MM.1S (cell line): Measurements from ENCODE around the gene BEND7.

ENCODE experiments used
- DNase-seq: peaks from one replicate; pipeline ENCODE4 v3.0.0-alpha.2; 2015
- H2AFZ ChIP-seq: fragments of 300-600 bp; sonication (generic); 2 replicates; pipeline ENCODE4 v1.6.0; 2016; ENCODE audit warnings: antibody characterized with exemption, low read length
- H3F3A ChIP-seq: fragments of 300-600 bp; sonication (generic); 2 replicates; pipeline ENCODE4 v1.6.1; 2016; ENCODE audit warnings: mild to moderate bottlenecking, antibody characterized with exemption, low read length, moderate library complexity, mixed read lengths; ENCODE audit not compliant: insufficient read depth
- H3K27ac ChIP-seq: fragments of 300-600 bp; sonication (generic); 2 replicates; pipeline ENCODE4 v1.5.1; 2016; ENCODE audit warnings: mild to moderate bottlenecking, low read length
- H3K27me3 ChIP-seq: fragments of 300-600 bp; sonication (generic); replicated peaks from 2 replicates; pipeline ENCODE4 v1.6.0; 2016; ENCODE audit warnings: low read length; ENCODE audit not compliant: insufficient read depth
- H3K36me3 ChIP-seq: fragments of 300-600 bp; sonication (generic); replicated peaks from 2 replicates; pipeline ENCODE4 v1.6.1; 2016; ENCODE audit warnings: mild to moderate bottlenecking, low read length, mixed read lengths; ENCODE audit not compliant: insufficient read depth
- H3K4me1 ChIP-seq: fragments of 300-600 bp; sonication (generic); 2 replicates; pipeline ENCODE4 v1.6.1; 2016; ENCODE audit warnings: low read length, mixed read lengths
- H3K4me2 ChIP-seq: fragments of 300-600 bp; sonication (generic); 2 replicates; pipeline ENCODE4 v1.6.0; 2016; ENCODE audit warnings: low read depth, low read length
- H3K4me3 ChIP-seq: fragments of 300-600 bp; sonication (generic); 2 replicates; pipeline ENCODE4 v1.5.1; 2016; ENCODE audit warnings: low read length, mixed read lengths
- H3K79me2 ChIP-seq: fragments of 300-600 bp; sonication (generic); 2 replicates; pipeline ENCODE4 v1.6.1; 2016; ENCODE audit warnings: mixed run types, low read length, mixed read lengths
- H3K9ac ChIP-seq: fragments of 300-600 bp; sonication (generic); 2 replicates; pipeline ENCODE4 v1.6.1; 2016; ENCODE audit warnings: low read length, mixed read lengths
- H3K9me2 ChIP-seq: fragments of 300-600 bp; sonication (generic); replicated peaks from 2 replicates; pipeline ENCODE4 v1.6.1; 2016; ENCODE audit warnings: mild to moderate bottlenecking, low read length, mixed read lengths; ENCODE audit not compliant: insufficient read depth
- H3K9me3 ChIP-seq: fragments of 300-600 bp; sonication (generic); replicated peaks from 2 replicates; pipeline ENCODE4 v1.6.1; 2016; ENCODE audit warnings: mild to moderate bottlenecking, low read length, mixed read lengths; ENCODE audit not compliant: insufficient read depth
- H4K20me1 ChIP-seq: fragments of 300-600 bp; sonication (generic); 2 replicates; pipeline ENCODE4 v1.6.1; 2016; ENCODE audit warnings: mild to moderate bottlenecking, low read length, moderate library complexity, mixed read lengths; ENCODE audit not compliant: insufficient read depth
- CTCF ChIP-seq: fragments of 300-600 bp; sonication (generic); IDR thresholded peaks from 2 replicates; pipeline ENCODE4 v1.5.1; 2016; ENCODE audit warnings: antibody characterized with exemption, low read length, mixed read lengths
- EZH2 ChIP-seq: fragments of 300-600 bp; sonication (generic); optimal IDR thresholded peaks from 2 replicates; pipeline ENCODE3; 2017; ENCODE audit warnings: low read depth, mild to moderate bottlenecking, antibody characterized with exemption, low read length, mixed read lengths
- EZH2phosphoT487 ChIP-seq: fragments of 300-600 bp; sonication (generic); IDR thresholded peaks from 2 replicates; pipeline ENCODE4 v1.6.1; 2018; ENCODE audit warnings: antibody characterized with exemption, low read length

Gene BEND7

DNA sequence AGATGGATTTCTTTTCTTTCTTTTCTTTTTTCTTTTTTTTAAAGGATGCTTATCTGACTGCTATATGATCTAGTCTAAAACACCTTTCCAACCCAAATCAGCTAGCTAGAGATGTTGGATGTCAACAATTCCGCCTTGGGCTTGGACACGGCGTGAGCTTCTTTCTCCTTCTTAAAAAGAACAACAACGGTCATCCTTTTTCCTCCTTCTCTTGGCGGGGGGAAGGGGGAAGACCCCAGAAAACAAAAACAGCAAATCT is 1.0 kb downstream of the BEND7 start:
- H2AFZ ChIP-seq = no peak overlapping the region
- no peaks in the 10 kb centered on the region for H3K4me1 ChIP-seq
- no peak overlapping the region for H3K27ac ChIP-seq
- H3K9ac ChIP-seq = no peak overlapping the region
- H3K27me3 ChIP-seq = peaks cover 25% of the 10 kb centered on the region
- peak overlapping the region; percentile 52 for H3K4me2 ChIP-seq
- no peaks in the 10 kb centered on the region for H3K9me2 ChIP-seq
- H3K36me3 ChIP-seq = no peaks in the 10 kb centered on the region
- H3K9me3 ChIP-seq = no peaks in the 10 kb centered on the region
- TF ChIP-seq EZH2phosphoT487 (no peak), EZH2 (no peak), CTCF (no peak)
- H3K79me2 ChIP-seq = no peaks in the 10 kb centered on the region
- H3K4me3 ChIP-seq = peak overlapping the region; percentile 12; the same call in 1 of the 2 replicates
- no peak for DNase-seq
- H4K20me1 ChIP-seq = no peaks in the 10 kb centered on the region
- no peaks in the 10 kb centered on the region for H3F3A ChIP-seq

- Histone ChIP-seq H3K27ac (no peak overlapping the region), H2AFZ (no peak overlapping the region), H3K4me1 (no peaks in the 10 kb centered on the region), H3F3A (no peaks in the 10 kb centered on the region), H4K20me1 (no peaks in the 10 kb centered on the region), H3K27me3 (peaks cover 25% of the 10 kb centered on the region), H3K9me3 (no peaks in the 10 kb centered on the region), H3K9me2 (no peaks in the 10 kb centered on the region), H3K4me3 (no peak overlapping the region), H3K4me2 (no peak overlapping the region), H3K36me3 (no peaks in the 10 kb centered on the region), H3K79me2 (no peaks in the 10 kb centered on the region), H3K9ac (no peak overlapping the region)
- TF ChIP-seq CTCF (no peak), EZH2 (no peak), EZH2phosphoT487 (no peak)
- no peak for DNase-seq
Measured at GRCh38 chr10:13526948-13527863, 1.6 kb downstream of the BEND7 start.

DNA sequence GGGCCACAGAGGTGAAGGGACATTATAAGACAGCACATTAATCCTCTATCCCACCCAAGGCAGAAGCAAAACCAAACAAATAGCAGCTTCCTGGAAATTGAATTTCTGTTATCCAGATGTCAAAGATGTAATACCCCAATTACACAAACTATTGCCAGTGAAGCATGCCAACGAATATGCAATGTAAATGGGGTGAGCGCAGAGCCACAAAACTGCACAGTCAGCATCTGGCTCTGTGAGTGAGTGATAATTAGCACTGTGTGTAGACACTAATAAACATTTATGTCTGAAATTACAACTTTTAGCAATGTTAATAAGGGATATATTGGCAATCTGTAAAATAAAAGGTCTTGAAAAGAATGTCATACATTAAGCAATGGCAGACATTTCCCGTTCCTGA is 3.2 kb downstream of the BEND7 start:
- Histone ChIP-seq H4K20me1 (no peaks in the 10 kb centered on the region), H3K9ac (no peak overlapping the region), H3K4me1 (no peaks in the 10 kb centered on the region), H2AFZ (no peak overlapping the region), H3K79me2 (no peaks in the 10 kb centered on the region), H3K9me3 (no peaks in the 10 kb centered on the region), H3K27me3 (peaks cover 25% of the 10 kb centered on the region), H3F3A (no peaks in the 10 kb centered on the region), H3K36me3 (no peaks in the 10 kb centered on the region), H3K4me2 (no peak overlapping the region), H3K9me2 (no peaks in the 10 kb centered on the region), H3K4me3 (no peak overlapping the region), H3K27ac (no peak overlapping the region)
- TF ChIP-seq EZH2phosphoT487 = no peak
- TF ChIP-seq CTCF = no peak
- TF ChIP-seq EZH2 = no peak
- DNase-seq = no peak
